Esophagus squamous epithelium (tissue), 5 donors: ENCODE results near the gene ACSL5. TPM values are rescaled to one million over a fixed set of nuclear protein-coding genes. Genes with fewer than 3 reads are reported as not detected.

Experiments used
- DNase-seq: peaks from one replicate; lab custom pipeline; 2025; lab: John Stamatoyannopoulos, UW
- H3K27ac ChIP-seq, 4 donors: fragments of 200-600 bp; sonication (generic); one replicate each; pipeline ENCODE4 v1.5.1; 2016 to 2019; ENCODE audit warnings: mild to moderate bottlenecking in 1 of 4
- H3K27me3 ChIP-seq, 4 donors: fragments of 200-600 bp; sonication (generic); 1 replicate in 3 of 4; 2 replicates in 1 of 4; pipeline versions ENCODE4 v1.5.1 to v1.6.0; 2017 to 2021; ENCODE audit warnings: antibody characterized with exemption in 1 of 4
- H3K36me3 ChIP-seq, 3 donors: fragments of 200-600 bp; sonication (generic); one replicate each; pipeline ENCODE4 v1.5.1; 2016 to 2019
- H3K4me1 ChIP-seq, 3 donors: fragments of 200-600 bp; sonication (generic); one replicate each; pipeline ENCODE4 v1.5.1; 2017 to 2019
- H3K4me3 ChIP-seq, 4 donors: fragments of 200-600 bp; sonication (generic); 1 replicate in 3 of 4; 2 replicates in 1 of 4; pipeline ENCODE4 v1.5.1; 2016 to 2019; ENCODE audit warnings: mild to moderate bottlenecking in 2 of 4, moderate library complexity in 1 of 4
- H3K9me3 ChIP-seq, 3 donors: fragments of 200-600 bp; sonication (generic); one replicate each; pipeline ENCODE4 v1.5.1; 2016 to 2019
- CTCF ChIP-seq, 6 experiments: fragments of 450-650 bp in 4 of 6; fragments of 200-600 bp in 2 of 6; sonication (generic) in 2 of 6; IDR thresholded peaks; one replicate each; pipeline ENCODE4 v1.5.1; 2016 to 2019; ENCODE audit warnings: antibody characterized with exemption in 6 of 6, mild to moderate bottlenecking in 4 of 6, moderate library complexity in 4 of 6
- POLR2A ChIP-seq, 4 donors: fragments of 450-650 bp; IDR thresholded peaks; one replicate each; pipeline ENCODE4 v1.6.1; 2017; ENCODE audit warnings: antibody characterized with exemption in 4 of 4, mild to moderate bottlenecking in 4 of 4, moderate library complexity in 3 of 4
- WGBS, 2 donors: methylation state at CpG; one replicate each; pipeline ENCODE4 v1.1.5; 2018; 5-methylcytosine and 5-hydroxymethylcytosine counted together
- intact Hi-C: fragments of 100-400 bp; cut with DNase I; formaldehyde crosslinking; loops from one replicate; pipeline ENCODE4 v1.15.0; 2022
- total RNA-seq, 4 donors: library from RNA; depleted of rRNA; stranded (reverse); fragments of >200 nt; gene quantifications; one replicate each; pipeline ENCODE4 v1.1.0, GENCODE V29; 2016
- donor health status: DM: yes; HTN: yes; CAD: no.

ACSL5 gene
- total RNA-seq, 4 donors from 2014 or later: 5.2 to 15.9 (median 8.2) TPM

- TF ChIP-seq CTCF (IDR thresholded peaks at IDR 0.05): no peak
- no peak for TF ChIP-seq POLR2A (IDR thresholded peaks at IDR 0.05)
- intact Hi-C loops: no loop called here
- no peak for DNase-seq
- H3K27ac ChIP-seq: peak overlapping the region in 3 of 4 donors; percentile 23 to 61 (median 27)
- peaks cover 0 to 28% (median 7%) of the 10 kb centered on the region in 3 donors for H3K4me1 ChIP-seq
- H3K27me3 ChIP-seq: peaks cover 0 to 5% (median 0%) of the 10 kb centered on the region in 4 donors
- no peaks in the 10 kb centered on the region for H3K36me3 ChIP-seq
- WGBS, 2 donors: 54 to 64% methylated on average over 9 to 13 of the region's 13 CpGs
- H3K4me3 ChIP-seq: no peak overlapping the region
- no peaks in the 10 kb centered on the region for H3K9me3 ChIP-seq
Measured at GRCh38 chr10:112360308-112361270, 13.3 kb upstream of the ACSL5 start.

- no peak for DNase-seq
- TF ChIP-seq CTCF (IDR thresholded peaks at IDR 0.05) (no peak), POLR2A (IDR thresholded peaks at IDR 0.05) (no peak)
- Histone ChIP-seq H3K27ac (peak overlapping the region in 3 of 4 donors; percentile 18 to 51 (median 27)), H3K4me3 (no peak overlapping the region), H3K4me1 (peaks cover 0 to 28% (median 7%) of the 10 kb centered on the region in 3 donors), H3K27me3 (peaks cover 0 to 5% (median 0%) of the 10 kb centered on the region in 4 donors), H3K9me3 (no peaks in the 10 kb centered on the region), H3K36me3 (no peaks in the 10 kb centered on the region)
- intact Hi-C loops: no loop called here
- 29 to 43% methylated on average over 6 of the region's 6 CpGs for WGBS, 2 donors
Measured at GRCh38 chr10:112361951-112362751, 11.8 kb upstream of the ACSL5 start.

GRCh38 chr10:112362833-112363232, 11.1 kb upstream of the ACSL5 start:
- no peak overlapping the region for H3K4me3 ChIP-seq
- H3K9me3 ChIP-seq: no peaks in the 10 kb centered on the region
- DNase-seq: no peak
- H3K27me3 ChIP-seq: peaks cover 0 to 5% (median 0%) of the 10 kb centered on the region in 4 donors
- TF ChIP-seq CTCF (IDR thresholded peaks at IDR 0.05): no peak
- no peak for TF ChIP-seq POLR2A (IDR thresholded peaks at IDR 0.05)
- intact Hi-C loops: no loop called here
- peak overlapping the region in 2 of 4 donors; percentile 16 to 18 for H3K27ac ChIP-seq
- WGBS, 2 donors: 31 to 34% methylated on average over 8 of the region's 8 CpGs
- H3K4me1 ChIP-seq: peaks cover 0 to 28% (median 7%) of the 10 kb centered on the region in 3 donors
- H3K36me3 ChIP-seq: no peaks in the 10 kb centered on the region

- peaks cover 0 to 28% (median 7%) of the 10 kb centered on the region in 3 donors for H3K4me1 ChIP-seq
- no peak overlapping the region for H3K4me3 ChIP-seq
- H3K27me3 ChIP-seq: peaks cover 0 to 5% (median 0%) of the 10 kb centered on the region in 4 donors
- intact Hi-C loops: no loop called here
- H3K27ac ChIP-seq: no peak overlapping the region
- DNase-seq: no peak
- WGBS, 2 donors: 85 to 86% methylated on average over 17 to 20 of the region's 22 CpGs
- H3K36me3 ChIP-seq: no peaks in the 10 kb centered on the region
- TF ChIP-seq CTCF (IDR thresholded peaks at IDR 0.05): no peak
- no peak for TF ChIP-seq POLR2A (IDR thresholded peaks at IDR 0.05)
- H3K9me3 ChIP-seq: no peaks in the 10 kb centered on the region
Measured at GRCh38 chr10:112363696-112364688, 9.9 kb upstream of the ACSL5 start.
